Measurements from ENCODE around the gene MMD2.

DNA sequence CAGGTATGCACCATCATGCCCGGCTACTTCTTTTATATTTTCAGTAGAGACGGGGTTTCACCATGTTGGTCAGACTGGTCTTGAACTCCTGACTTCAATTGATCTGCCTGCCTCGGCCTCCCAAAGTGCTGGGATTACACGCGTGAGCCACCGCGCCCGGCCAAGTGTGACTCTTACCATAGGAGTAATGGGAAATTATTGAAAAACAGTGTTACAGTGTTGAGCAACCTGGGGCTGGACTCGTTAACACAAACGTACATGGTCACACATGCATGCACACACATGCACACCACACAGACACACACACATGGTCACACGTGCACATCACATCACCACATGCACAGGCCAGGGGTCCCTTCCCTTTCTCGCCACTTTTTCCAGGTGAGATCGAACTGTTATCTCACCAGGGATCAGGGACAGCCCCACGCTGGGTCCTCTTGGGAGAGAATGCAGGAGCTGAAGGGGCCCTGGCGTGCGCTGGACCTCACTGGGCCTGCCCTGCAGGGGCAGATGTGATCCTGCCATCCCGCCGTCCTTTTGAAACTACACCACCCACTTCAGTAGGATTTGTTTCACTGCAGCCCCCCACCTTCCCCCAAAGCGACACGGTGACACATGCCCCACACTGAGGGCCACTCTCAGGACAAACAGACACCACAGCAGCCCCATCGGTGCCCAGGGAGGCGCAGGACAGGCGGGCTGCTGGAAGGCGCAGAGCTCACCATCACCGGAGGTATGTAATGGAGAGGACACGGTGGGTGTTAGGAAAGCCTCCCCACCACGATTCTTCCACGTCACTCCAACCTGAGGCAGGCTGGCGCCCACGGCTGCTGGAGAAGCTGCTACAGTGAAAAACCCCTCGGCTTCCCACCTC lies 85.7 kb downstream of the MMD2 start:
- TF ChIP-seq EZH2phosphoT487 (IDR thresholded peaks at IDR 0.05; ENCODE audit: borderline replicate concordance) = no peak
- TF ChIP-seq, protein P1, sequence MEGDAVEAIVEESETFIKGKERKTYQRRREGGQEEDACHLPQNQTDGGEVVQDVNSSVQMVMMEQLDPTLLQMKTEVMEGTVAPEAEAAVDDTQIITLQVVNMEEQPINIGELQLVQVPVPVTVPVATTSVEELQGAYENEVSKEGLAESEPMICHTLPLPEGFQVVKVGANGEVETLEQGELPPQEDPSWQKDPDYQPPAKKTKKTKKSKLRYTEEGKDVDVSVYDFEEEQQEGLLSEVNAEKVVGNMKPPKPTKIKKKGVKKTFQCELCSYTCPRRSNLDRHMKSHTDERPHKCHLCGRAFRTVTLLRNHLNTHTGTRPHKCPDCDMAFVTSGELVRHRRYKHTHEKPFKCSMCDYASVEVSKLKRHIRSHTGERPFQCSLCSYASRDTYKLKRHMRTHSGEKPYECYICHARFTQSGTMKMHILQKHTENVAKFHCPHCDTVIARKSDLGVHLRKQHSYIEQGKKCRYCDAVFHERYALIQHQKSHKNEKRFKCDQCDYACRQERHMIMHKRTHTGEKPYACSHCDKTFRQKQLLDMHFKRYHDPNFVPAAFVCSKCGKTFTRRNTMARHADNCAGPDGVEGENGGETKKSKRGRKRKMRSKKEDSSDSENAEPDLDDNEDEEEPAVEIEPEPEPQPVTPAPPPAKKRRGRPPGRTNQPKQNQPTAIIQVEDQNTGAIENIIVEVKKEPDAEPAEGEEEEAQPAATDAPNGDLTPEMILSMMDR (conservative IDR thresholded peaks at IDR 0.05; ENCODE audit: low read length) = no peak

All from Loucy (cell line).